HepG2 (cell line): ENCODE measurements around the gene FRS2. TPM values are rescaled to one million over a fixed set of nuclear protein-coding genes. Genes with fewer than 3 reads are reported as not detected.
A peak's percentile ranks its signal among the peaks of the same experiment; 100 is the strongest.

Experiments
- ARID2 ChIP-seq: sonication (generic); formaldehyde crosslinking; IDR thresholded peaks from 2 replicates; pipeline ENCODE4 v1.8.1; 2022; ENCODE audit warnings: mild to moderate bottlenecking, missing genetic modification reagents, borderline replicate concordance
- ELK4 ChIP-seq: sonication (generic); formaldehyde crosslinking; IDR thresholded peaks from 2 replicates; pipeline ENCODE4 v1.9.0; 2021; ENCODE audit warnings: missing genetic modification reagents, borderline replicate concordance
- GMEB2 ChIP-seq: IDR thresholded peaks from 2 replicates; pipeline ENCODE4 v1.6.1; 2016; ENCODE audit warnings: missing biosample characterization, missing genetic modification reagents, low read depth
- MBNL3 ChIP-seq: fragments of 250-450 bp; sonication (Bioruptor Pico); conservative IDR thresholded peaks from 2 replicates; pipeline ENCODE4 v1.8.0; 2022; ENCODE audit warnings: mild to moderate bottlenecking, inconsistent platforms
- POGZ ChIP-seq: sonication (generic); formaldehyde crosslinking; IDR thresholded peaks from 2 replicates; pipeline ENCODE4 v1.4.0; 2020; ENCODE audit warnings: mild to moderate bottlenecking, missing genetic modification reagents
- SMAD1 ChIP-seq: sonication (generic); formaldehyde crosslinking; IDR thresholded peaks from 2 replicates; pipeline ENCODE4 v1.4.0; 2020; ENCODE audit warnings: missing genetic modification reagents, low read depth, mild to moderate bottlenecking, borderline replicate concordance
- TARDBP ChIP-seq: sonication (generic); formaldehyde crosslinking; IDR thresholded peaks from 2 replicates; pipeline ENCODE4 v1.8.0; 2022; ENCODE audit warnings: mild to moderate bottlenecking, missing genetic modification reagents
- TCF7 ChIP-seq: sonication (generic); IDR thresholded peaks from 2 replicates; pipeline ENCODE4 v1.6.1; 2016; ENCODE audit warnings: antibody characterized with exemption, low read depth
- TFDP1 ChIP-seq: IDR thresholded peaks from 2 replicates; pipeline ENCODE4 v1.6.1; 2016; ENCODE audit warnings: missing compliant biosample characterization, missing genetic modification reagents, borderline replicate concordance
- ZBTB21 ChIP-seq: sonication (generic); formaldehyde crosslinking; IDR thresholded peaks from 2 replicates; pipeline ENCODE4 v1.4.0; 2020; ENCODE audit warnings: missing genetic modification reagents
- ZFAT ChIP-seq: sonication (generic); formaldehyde crosslinking; conservative IDR thresholded peaks from 2 replicates; pipeline ENCODE4 v1.8.1; 2023; ENCODE audit warnings: missing genetic modification reagents, inconsistent platforms
- ZFX ChIP-seq: sonication (generic); formaldehyde crosslinking; IDR thresholded peaks from 2 replicates; pipeline ENCODE4 v1.4.0; 2020; ENCODE audit warnings: mild to moderate bottlenecking, low read depth, missing genetic modification reagents, moderate library complexity
- ZNF317 ChIP-seq: sonication (generic); formaldehyde crosslinking; IDR thresholded peaks from 2 replicates; pipeline ENCODE4 v1.5.0; 2020; ENCODE audit warnings: mild to moderate bottlenecking, missing genetic modification reagents
- ZNF430 ChIP-seq: sonication (generic); formaldehyde crosslinking; IDR thresholded peaks from 2 replicates; pipeline ENCODE4 v1.9.0; 2021; ENCODE audit warnings: mild to moderate bottlenecking, missing genetic modification reagents
- ZNF484 ChIP-seq: sonication (generic); formaldehyde crosslinking; IDR thresholded peaks from 2 replicates; pipeline ENCODE4 v1.5.1; 2020; ENCODE audit warnings: mild to moderate bottlenecking, low read depth, missing genetic modification reagents, borderline replicate concordance
- ZSCAN20 ChIP-seq: sonication (generic); formaldehyde crosslinking; IDR thresholded peaks from 2 replicates; pipeline ENCODE4 v1.4.0; 2020; ENCODE audit warnings: missing genetic modification reagents, mild to moderate bottlenecking, borderline replicate concordance
- polyA plus RNA-seq, 8 experiments: library from polyadenylated mRNA; depleted of rRNA in 3 of 8; stranded (reverse) in 7 of 8; unstranded in 1 of 8; fragments of >200 nt; fragmentation: Illumina TruSeq in 4 of 8; extraction: Trizol in 4 of 8; gene quantifications; 2 replicates each; pipeline versions ENCODE4 v1.2.1 to v1.2.3, GENCODE V29; 2011 to 2016; ENCODE audit warnings: low read depth in 4 of 8, missing spikeins in 1 of 8, mixed read lengths in 1 of 8; ENCODE audit not compliant: insufficient read depth in 1 of 8
- total RNA-seq, 5 experiments: library from RNA; depleted of rRNA; stranded (reverse); fragments of >200 nt; fragmentation: Illumina TruSeq; extraction: Trizol; gene quantifications; 2 replicates each; pipeline ENCODE4 v1.2.3, GENCODE V29; 2016; ENCODE audit warnings: low read depth in 1 of 5
- TF ChIP-seq, protein P1 (sequence below): sonication (generic); formaldehyde crosslinking; IDR thresholded peaks from 2 replicates; pipeline ENCODE4 v1.4.0; 2020; ENCODE audit warnings: missing genetic modification reagents, borderline replicate concordance
- TF ChIP-seq, protein P2 (sequence below): sonication (generic); formaldehyde crosslinking; IDR thresholded peaks from 2 replicates; pipeline ENCODE4 v1.8.1; 2023; ENCODE audit warnings: mild to moderate bottlenecking, inconsistent platforms, moderate library complexity, missing genetic modification reagents, borderline replicate concordance
- TF ChIP-seq, protein P3 (sequence below): IDR thresholded peaks from 2 replicates; pipeline ENCODE4 v1.6.1; 2012; ENCODE audit warnings: inconsistent platforms

Gene FRS2
- total and polyA plus RNA-seq, 2 of the 13 experiments (the other 11 are each of a cell fraction or from before 2014, with no cell fraction given) = 8.3 to 16.8 TPM

DNA sequence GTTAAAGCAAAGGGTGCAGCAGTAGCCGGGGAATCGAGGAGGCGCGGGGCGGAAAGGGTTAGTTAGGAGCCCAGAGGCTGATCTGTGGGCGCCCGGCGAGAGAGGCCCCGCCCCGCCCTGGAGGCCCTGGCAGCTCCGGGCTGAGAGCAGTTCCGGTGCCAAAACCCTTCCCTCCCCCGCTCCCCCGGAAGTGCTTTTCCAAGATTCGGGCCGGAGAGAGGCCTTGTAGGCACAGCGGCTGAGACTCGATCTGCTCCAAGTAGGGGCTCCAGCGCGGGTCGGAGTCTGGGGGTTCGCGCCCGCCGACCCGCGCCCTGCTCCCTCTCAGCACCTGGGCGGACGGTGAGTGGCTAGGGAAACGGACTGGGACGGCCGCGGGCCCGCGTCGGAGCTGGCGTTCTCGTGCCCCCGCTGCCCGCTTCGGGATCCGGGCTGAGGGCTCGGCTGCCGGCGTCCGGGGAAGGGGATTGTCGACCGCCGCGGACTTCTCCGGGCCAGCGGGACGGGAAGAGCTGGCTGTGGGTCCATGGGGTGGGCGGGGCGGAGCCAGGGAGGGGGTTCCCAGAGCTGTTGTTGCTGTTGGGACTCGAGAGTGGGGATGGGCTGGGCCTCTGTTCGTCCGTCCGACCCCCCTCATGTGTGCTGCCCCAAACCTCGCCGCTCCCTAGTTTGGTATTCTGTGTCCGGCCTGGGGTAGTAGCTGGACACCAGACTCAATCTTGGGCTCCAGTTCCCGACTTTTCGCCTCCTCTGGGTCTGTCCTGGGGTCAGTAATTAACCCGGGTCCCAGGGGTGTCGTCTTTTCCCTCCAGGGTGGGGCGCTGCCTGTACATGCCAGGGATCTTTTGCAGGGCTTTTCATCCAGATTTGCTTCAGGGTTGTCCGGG is at the start of gene FRS2 (continued):
- TF ChIP-seq TCF7 (no peak), ZFAT (CRISPR knock-in tag) (no peak), GMEB2 (CRISPR knock-in tag) (0 out of 2 replicates have a peak, but pooled peaks have one; percentile 16), ELK4 (CRISPR knock-in tag) (no peak), TARDBP (CRISPR knock-in tag) (0 out of 2 replicates have a peak, but pooled peaks have one; percentile 36), ZNF484 (CRISPR knock-in tag) (no peak), ZSCAN20 (no peak; the same call in none of the 2 replicates), ZFX (CRISPR knock-in tag) (peak; percentile 97), ARID2 (CRISPR knock-in tag) (no peak), SMAD1 (CRISPR knock-in tag) (0 out of 2 replicates have a peak, but pooled peaks have one; percentile 52), ZBTB21 (CRISPR knock-in tag) (no peak), POGZ (CRISPR knock-in tag) (peak; percentile 51; the same call in 1 of the 2 replicates), ZNF430 (CRISPR knock-in tag) (no peak; the same call in 1 of the 2 replicates), TFDP1 (CRISPR knock-in tag) (no peak), MBNL3 (CRISPR knock-in tag) (no peak), ZNF317 (CRISPR knock-in tag) (no peak)
- TF ChIP-seq, protein P1, sequence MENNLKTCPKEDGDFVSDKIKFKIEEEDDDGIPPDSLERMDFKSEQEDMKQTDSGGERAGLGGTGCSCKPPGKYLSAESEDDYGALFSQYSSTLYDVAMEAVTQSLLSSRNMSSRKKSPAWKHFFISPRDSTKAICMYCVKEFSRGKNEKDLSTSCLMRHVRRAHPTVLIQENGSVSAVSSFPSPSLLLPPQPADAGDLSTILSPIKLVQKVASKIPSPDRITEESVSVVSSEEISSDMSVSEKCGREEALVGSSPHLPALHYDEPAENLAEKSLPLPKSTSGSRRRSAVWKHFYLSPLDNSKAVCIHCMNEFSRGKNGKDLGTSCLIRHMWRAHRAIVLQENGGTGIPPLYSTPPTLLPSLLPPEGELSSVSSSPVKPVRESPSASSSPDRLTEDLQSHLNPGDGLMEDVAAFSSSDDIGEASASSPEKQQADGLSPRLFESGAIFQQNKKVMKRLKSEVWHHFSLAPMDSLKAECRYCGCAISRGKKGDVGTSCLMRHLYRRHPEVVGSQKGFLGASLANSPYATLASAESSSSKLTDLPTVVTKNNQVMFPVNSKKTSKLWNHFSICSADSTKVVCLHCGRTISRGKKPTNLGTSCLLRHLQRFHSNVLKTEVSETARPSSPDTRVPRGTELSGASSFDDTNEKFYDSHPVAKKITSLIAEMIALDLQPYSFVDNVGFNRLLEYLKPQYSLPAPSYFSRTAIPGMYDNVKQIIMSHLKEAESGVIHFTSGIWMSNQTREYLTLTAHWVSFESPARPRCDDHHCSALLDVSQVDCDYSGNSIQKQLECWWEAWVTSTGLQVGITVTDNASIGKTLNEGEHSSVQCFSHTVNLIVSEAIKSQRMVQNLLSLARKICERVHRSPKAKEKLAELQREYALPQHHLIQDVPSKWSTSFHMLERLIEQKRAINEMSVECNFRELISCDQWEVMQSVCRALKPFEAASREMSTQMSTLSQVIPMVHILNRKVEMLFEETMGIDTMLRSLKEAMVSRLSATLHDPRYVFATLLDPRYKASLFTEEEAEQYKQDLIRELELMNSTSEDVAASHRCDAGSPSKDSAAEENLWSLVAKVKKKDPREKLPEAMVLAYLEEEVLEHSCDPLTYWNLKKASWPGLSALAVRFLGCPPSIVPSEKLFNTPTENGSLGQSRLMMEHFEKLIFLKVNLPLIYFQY (CRISPR knock-in tag) = peak; percentile 88
- TF ChIP-seq, protein P2, sequence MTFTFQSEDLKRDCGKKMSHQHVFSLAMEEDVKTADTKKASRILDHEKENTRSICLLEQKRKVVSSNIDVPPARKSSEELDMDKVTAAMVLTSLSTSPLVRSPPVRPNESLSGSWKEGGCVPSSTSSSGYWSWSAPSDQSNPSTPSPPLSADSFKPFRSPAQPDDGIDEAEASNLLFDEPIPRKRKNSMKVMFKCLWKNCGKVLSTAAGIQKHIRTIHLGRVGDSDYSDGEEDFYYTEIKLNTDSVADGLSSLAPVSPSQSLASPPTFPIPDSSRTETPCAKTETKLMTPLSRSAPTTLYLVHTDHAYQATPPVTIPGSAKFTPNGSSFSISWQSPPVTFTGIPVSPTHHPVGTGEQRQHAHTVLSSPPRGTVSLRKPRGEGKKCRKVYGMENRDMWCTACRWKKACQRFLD = peak; percentile 83; the same call in 1 of the 2 replicates
- TF ChIP-seq, protein P3, sequence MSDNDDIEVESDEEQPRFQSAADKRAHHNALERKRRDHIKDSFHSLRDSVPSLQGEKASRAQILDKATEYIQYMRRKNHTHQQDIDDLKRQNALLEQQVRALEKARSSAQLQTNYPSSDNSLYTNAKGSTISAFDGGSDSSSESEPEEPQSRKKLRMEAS = peak; percentile 42; the same call in 1 of the 2 replicates
